Measurements from ENCODE around the gene ADAMTS10. TPM values are rescaled to one million over a fixed set of nuclear protein-coding genes. Genes with fewer than 3 reads are reported as not detected.
"Not testable (repeated sequence)": the region's sequence is repeated elsewhere in the genome, so short reads cannot be mapped to it uniquely, and the experiment has no call there.

The ADAMTS10 gene
- total RNA-seq, 2 donors from 2014 or later = 3.9 TPM

GRCh38 chr19:8630796-8631424 is 20.4 kb upstream of the ADAMTS10 start:
- Histone ChIP-seq H3K9ac (ENCODE audit: low read depth in 2 of 2, low read length in 2 of 2) (no peak overlapping the region), H3K27ac (no peak overlapping the region), H3K9me3 (no peaks in the 10 kb centered on the region), H3K36me3 (no peaks in the 10 kb centered on the region), H3K27me3 (no peaks in the 10 kb centered on the region), H3K4me3 (no peak overlapping the region), H3K4me1 (no peaks in the 10 kb centered on the region)
- DNase-seq = no peak
- intact Hi-C loops (cut with DNase I) = no loop called here
- TF ChIP-seq CTCF (IDR thresholded peaks at IDR 0.05) = no peak

GRCh38 chr19:8629996-8630683 is 19.6 kb upstream of the ADAMTS10 start, which contains the start of gene NFILZ:
NFILZ (plus strand) TSS chr19:8630633; CDS start chr19:8676766, 46,133 bp downstream.
- TF ChIP-seq CTCF (IDR thresholded peaks at IDR 0.05) = no peak
- no peak within 1 kb of the TSS for H3K27ac ChIP-seq
- DNase-seq = no peak
- H3K9me3 ChIP-seq = no peaks in the 10 kb centered on the region
- H3K9ac ChIP-seq (ENCODE audit: low read depth in 2 of 2, low read length in 2 of 2) = no peak within 1 kb of the TSS
- no peaks in the 10 kb centered on the region for H3K36me3 ChIP-seq
- intact Hi-C loops (cut with DNase I) = no loop called here
- H3K4me3 ChIP-seq = no peak within 1 kb of the TSS
- no peaks in the 10 kb centered on the region for H3K4me1 ChIP-seq
- H3K27me3 ChIP-seq = no peaks in the 10 kb centered on the region

DNA sequence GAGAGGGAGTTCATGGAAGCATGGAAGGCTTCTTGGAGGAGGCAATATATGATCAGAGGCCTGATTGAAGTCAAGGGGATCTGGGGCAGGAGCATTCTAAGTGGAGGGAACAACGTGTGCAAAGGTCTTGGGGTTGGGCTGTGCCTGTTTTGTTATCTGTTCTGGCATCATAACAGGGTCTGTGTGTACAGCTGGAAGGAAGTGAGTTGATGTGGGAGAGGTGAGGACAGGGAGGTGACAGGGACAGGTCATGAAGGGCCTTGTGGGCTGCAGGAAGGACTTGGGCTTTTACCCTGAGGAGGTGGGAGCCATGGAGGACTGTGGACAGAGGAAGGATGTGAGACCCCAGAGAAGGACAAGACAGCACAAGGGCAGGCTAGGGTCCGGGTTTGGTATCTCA is 18.7 kb upstream of the ADAMTS10 start:
- intact Hi-C loops (cut with DNase I) = no loop called here
- no peak for TF ChIP-seq CTCF (IDR thresholded peaks at IDR 0.05)
- no peaks in the 10 kb centered on the region for H3K27me3 ChIP-seq
- no peak overlapping the region for H3K4me3 ChIP-seq
- no peak overlapping the region for H3K27ac ChIP-seq
- no peak overlapping the region for H3K9ac ChIP-seq (ENCODE audit: low read depth in 2 of 2, low read length in 2 of 2)
- H3K9me3 ChIP-seq = no peaks in the 10 kb centered on the region
- no peaks in the 10 kb centered on the region for H3K4me1 ChIP-seq
- DNase-seq = no peak
- H3K36me3 ChIP-seq = no peaks in the 10 kb centered on the region

GRCh38 chr19:8626842-8627241 is 16.3 kb upstream of the ADAMTS10 start:
- Histone ChIP-seq H3K27ac (no peak overlapping the region), H3K9me3 (no peaks in the 10 kb centered on the region), H3K4me1 (no peaks in the 10 kb centered on the region), H3K9ac (ENCODE audit: low read depth in 2 of 2, low read length in 2 of 2) (no peak overlapping the region), H3K4me3 (no peak overlapping the region), H3K27me3 (no peaks in the 10 kb centered on the region), H3K36me3 (no peaks in the 10 kb centered on the region)
- DNase-seq = no peak
- intact Hi-C loops (cut with DNase I) = no loop called here
- no peak for TF ChIP-seq CTCF (IDR thresholded peaks at IDR 0.05)

- H3K9ac ChIP-seq (ENCODE audit: low read depth in 2 of 2, low read length in 2 of 2); H3K4me1 ChIP-seq; H3K4me3 ChIP-seq; H3K27ac ChIP-seq; DNase-seq; H3K27me3 ChIP-seq; intact Hi-C loops (cut with DNase I); H3K36me3 ChIP-seq; H3K9me3 ChIP-seq: not testable (repeated sequence)
Measured at GRCh38 chr19:8622886-8623285, 12.4 kb upstream of the ADAMTS10 start.

- no peak overlapping the region for H3K9ac ChIP-seq (ENCODE audit: low read depth in 2 of 2, low read length in 2 of 2)
- no peak for DNase-seq
- H3K27me3 ChIP-seq = no peaks in the 10 kb centered on the region
- H3K4me1 ChIP-seq = no peaks in the 10 kb centered on the region
- intact Hi-C loops (cut with DNase I) = no loop called here
- H3K36me3 ChIP-seq = no peaks in the 10 kb centered on the region
- no peak overlapping the region for H3K4me3 ChIP-seq
- no peak overlapping the region for H3K27ac ChIP-seq
- H3K9me3 ChIP-seq = no peaks in the 10 kb centered on the region
- no peak for TF ChIP-seq CTCF (IDR thresholded peaks at IDR 0.05)
Measured at GRCh38 chr19:8618751-8619150, 8.2 kb upstream of the ADAMTS10 start.

Measured in colonic mucosa (tissue), 4 donors.